SK-N-SH (cell line): ENCODE measurements around the gene CUL9. TPM values are rescaled to one million over a fixed set of nuclear protein-coding genes. Genes with fewer than 3 reads are reported as not detected.

Source experiments
- CTCF ChIA-PET: fragments of 300-600, 350-600 bp; formaldehyde crosslinking; extraction: SDS; loops from one replicate; lab custom pipeline; 2021; lab: Yijun Ruan, JAX
- POLR2A ChIA-PET: fragments of 350-600 bp; sonication (Branson Sonifier 250); formaldehyde crosslinking; extraction: SDS; loops from one replicate; lab custom pipeline; 2020; ENCODE audit warnings: antibody characterized with exemption, inconsistent platforms; lab: Yijun Ruan, JAX
- DNase-seq: peaks from one replicate; pipeline ENCODE4 v3.0.0; 2012
- H2AFZ ChIP-seq: fragments of 200-600 bp; sonication (generic); 2 replicates; pipeline ENCODE4 v1.8.1; 2016; ENCODE audit warnings: antibody characterized with exemption, mild to moderate bottlenecking, low read depth
- H3F3A ChIP-seq: fragments of 200-600 bp; sonication (generic); replicated peaks from 2 replicates; pipeline ENCODE3; 2016; ENCODE audit warnings: antibody characterized with exemption, mild to moderate bottlenecking; ENCODE audit not compliant: insufficient read depth
- H3K27ac ChIP-seq, 2 experiments: fragments of 200-500 bp in 1 of 2; fragments of 200-600 bp in 1 of 2; sonication (Bioruptor generic) in 1 of 2; sonication (generic), shearing (Covaris generic) in 1 of 2; 2 replicates each; pipeline versions ENCODE4 v1.5.1 to v1.6.1; 2014 to 2016; ENCODE audit warnings: low read depth in 2 of 2, inconsistent platforms in 1 of 2, low read length in 1 of 2, mild to moderate bottlenecking in 1 of 2, mixed read lengths in 1 of 2
- H3K27me3 ChIP-seq: fragments of 200-600 bp; sonication (generic), shearing (Covaris generic); 2 replicates; pipeline ENCODE4 v1.6.1; 2016; ENCODE audit warnings: mixed run types; ENCODE audit not compliant: insufficient read depth
- H3K36me3 ChIP-seq, 2 experiments: fragments of 200-500 bp in 1 of 2; fragments of 200-600 bp in 1 of 2; sonication (Bioruptor generic) in 1 of 2; sonication (generic) in 1 of 2; replicated peaks in 1 of 2; 2 replicates each; pipeline versions ENCODE3 to v1.5.1; 2014 to 2016; ENCODE audit warnings: low read length in 1 of 2, mild to moderate bottlenecking in 1 of 2; ENCODE audit not compliant: insufficient read depth in 2 of 2, control insufficient read depth in 1 of 2
- H3K4me1 ChIP-seq, 2 experiments: fragments of 200-500 bp in 1 of 2; fragments of 200-600 bp in 1 of 2; sonication (Bioruptor generic) in 1 of 2; sonication (generic), shearing (Covaris generic) in 1 of 2; 2 replicates each; pipeline versions ENCODE4 v1.5.1 to v1.6.1; 2014 to 2016; ENCODE audit warnings: low read depth in 1 of 2, low read length in 1 of 2, mixed run types in 1 of 2; ENCODE audit not compliant: insufficient read depth in 2 of 2, control insufficient read depth in 1 of 2
- H3K4me2 ChIP-seq: fragments of 200-600 bp; sonication (generic), shearing (Covaris generic); 2 replicates; pipeline ENCODE4 v1.6.1; 2017; ENCODE audit warnings: mixed run types
- H3K4me3 ChIP-seq, 2 experiments: fragments of 200-500 bp in 1 of 2; fragments of 200-600 bp in 1 of 2; sonication (Bioruptor generic) in 1 of 2; sonication (generic), shearing (Covaris generic) in 1 of 2; 2 replicates each; pipeline versions ENCODE4 v1.5.1 to v1.8.1; 2014 to 2016; ENCODE audit warnings: low read depth in 2 of 2, inconsistent platforms in 1 of 2, low read length in 1 of 2, mild to moderate bottlenecking in 1 of 2, mixed read lengths in 1 of 2, moderate library complexity in 1 of 2
- H3K79me2 ChIP-seq: fragments of 200-600 bp; sonication (generic); 2 replicates; pipeline ENCODE4 v1.8.1; 2017; ENCODE audit warnings: mild to moderate bottlenecking; ENCODE audit not compliant: insufficient read depth
- H3K9ac ChIP-seq: fragments of 200-600 bp; sonication (generic); 2 replicates; pipeline ENCODE4 v1.6.1; 2017; ENCODE audit warnings: mixed run types
- H3K9me2 ChIP-seq: fragments of 200-600 bp; sonication (generic); 2 replicates; pipeline ENCODE4 v1.6.1; 2017; ENCODE audit warnings: mixed run types
- H3K9me3 ChIP-seq: fragments of 200-600 bp; sonication (generic); 2 replicates; pipeline ENCODE4 v1.6.1; 2017; ENCODE audit warnings: mixed run types, mild to moderate bottlenecking, moderate library complexity
- H4K20me1 ChIP-seq: fragments of 200-600 bp; sonication (generic); 2 replicates; pipeline ENCODE4 v1.6.1; 2017; ENCODE audit warnings: mild to moderate bottlenecking, mixed run types; ENCODE audit not compliant: insufficient read depth
- ELF1 ChIP-seq: IDR thresholded peaks from 2 replicates; pipeline ENCODE4 v1.4.0; 2012
- FOSL2 ChIP-seq: IDR thresholded peaks from 2 replicates; pipeline ENCODE4 v1.4.0; 2012; ENCODE audit warnings: low read depth, mild to moderate bottlenecking, moderate library complexity, borderline replicate concordance
- FOXJ3 ChIP-seq: sonication (generic); formaldehyde crosslinking; IDR thresholded peaks from 2 replicates; pipeline ENCODE4 v1.5.1; 2020; ENCODE audit warnings: mild to moderate bottlenecking, missing genetic modification reagents
- FOXM1 ChIP-seq: IDR thresholded peaks from 2 replicates; pipeline ENCODE4 v1.4.0; 2012; ENCODE audit warnings: low read depth, mild to moderate bottlenecking
- GATA2 ChIP-seq: sonication (generic); formaldehyde crosslinking; IDR thresholded peaks from 2 replicates; pipeline ENCODE4 v1.5.0; 2020; ENCODE audit warnings: mild to moderate bottlenecking, missing genetic modification reagents
- JUND ChIP-seq: IDR thresholded peaks from 2 replicates; pipeline ENCODE4 v1.4.0; 2012
- MXI1 ChIP-seq: IDR thresholded peaks from 2 replicates; pipeline ENCODE4 v1.6.1; 2012; ENCODE audit warnings: mild to moderate bottlenecking, low read depth, low read length, improper control_type of control experiment
- NRF1 ChIP-seq: IDR thresholded peaks from 2 replicates; pipeline ENCODE4 v1.6.1; 2012; ENCODE audit warnings: low read depth, mild to moderate bottlenecking, low read length
- RCOR1 ChIP-seq: fragments of 150-350 bp; IDR thresholded peaks from 2 replicates; pipeline ENCODE4 v1.6.1; 2017; ENCODE audit warnings: antibody characterized with exemption, low read length
- RXRA ChIP-seq: IDR thresholded peaks from 2 replicates; pipeline ENCODE4 v1.4.0; 2012; ENCODE audit warnings: low read depth, mild to moderate bottlenecking, borderline replicate concordance
- WGBS: methylation state at CpG from one replicate; pipeline ENCODE4 v1.1.6; 2017; ENCODE audit warnings: low lambda C conversion rate; 5-methylcytosine and 5-hydroxymethylcytosine counted together
- polyA plus RNA-seq, 3 experiments: library from polyadenylated mRNA; depleted of rRNA; stranded (reverse); fragments of >200 nt; gene quantifications; 2 replicates each; pipeline ENCODE4 v1.2.3, GENCODE V29; 2012
- TF ChIP-seq, protein P1 (sequence below): IDR thresholded peaks from 2 replicates; pipeline ENCODE4 v1.4.0; 2012; ENCODE audit warnings: low read depth
- TF ChIP-seq, protein P2 (sequence below): IDR thresholded peaks from 2 replicates; pipeline ENCODE4; 2012
- TF ChIP-seq, protein P3 (sequence below): IDR thresholded peaks from 2 replicates; pipeline ENCODE4 v1.4.0; 2012; ENCODE audit warnings: low read depth, borderline replicate concordance

The CUL9 gene
- polyA plus RNA-seq, 1 of the 3 experiments (the other 2 are of a cell fraction): 37.7 TPM

DNA sequence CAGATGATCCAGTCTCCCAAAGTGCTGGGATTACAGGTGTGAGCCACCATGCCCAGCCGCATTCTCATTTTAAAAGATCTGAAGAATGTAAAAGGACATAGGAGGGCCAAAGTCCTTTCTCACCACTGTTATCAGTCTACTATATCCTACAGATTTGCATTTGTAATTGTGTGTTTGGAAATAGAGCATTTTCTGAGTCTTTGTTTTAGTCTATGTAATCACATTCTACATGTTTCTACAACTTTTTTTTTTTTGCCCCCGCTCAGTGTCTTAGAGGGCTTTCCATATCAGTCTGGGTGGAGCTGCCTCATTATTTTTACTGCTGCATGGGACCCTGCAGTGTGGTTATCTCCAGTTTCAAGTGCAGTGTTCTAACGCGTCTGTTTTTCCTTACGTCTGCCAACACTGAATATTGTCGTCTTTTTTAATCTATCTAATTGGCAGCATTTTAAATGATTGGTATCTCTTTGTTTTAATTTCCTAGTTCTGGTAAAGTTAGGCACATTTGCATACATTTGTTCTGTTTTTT, 7.8 kb downstream of the CUL9 start:
- H3K9me2 ChIP-seq: no peaks in the 10 kb centered on the region
- H4K20me1 ChIP-seq: no peaks in the 10 kb centered on the region
- no peaks in the 10 kb centered on the region for H3K27me3 ChIP-seq
- peaks cover 37 to 43% of the 10 kb centered on the region in 2 experiments for H3K36me3 ChIP-seq
- H3K9ac ChIP-seq: no peak overlapping the region
- ChIA-PET POLR2A (no interaction called here), CTCF (no interaction called here)
- 89% methylated on average over 6 of the region's 6 CpGs for WGBS
- H3F3A ChIP-seq: no peaks in the 10 kb centered on the region
- no peak overlapping the region for H3K4me3 ChIP-seq
- H3K9me3 ChIP-seq: no peaks in the 10 kb centered on the region
- no peaks in the 10 kb centered on the region for H3K4me1 ChIP-seq
- peaks cover 13% of the 10 kb centered on the region for H3K79me2 ChIP-seq
- no peak overlapping the region for H3K27ac ChIP-seq
- H3K4me2 ChIP-seq: no peak overlapping the region
- TF ChIP-seq ELF1 (no peak), JUND (no peak), GATA2 (CRISPR knock-in tag) (no peak), RXRA (no peak), MXI1 (no peak), NRF1 (no peak)
- TF ChIP-seq, protein P1, sequence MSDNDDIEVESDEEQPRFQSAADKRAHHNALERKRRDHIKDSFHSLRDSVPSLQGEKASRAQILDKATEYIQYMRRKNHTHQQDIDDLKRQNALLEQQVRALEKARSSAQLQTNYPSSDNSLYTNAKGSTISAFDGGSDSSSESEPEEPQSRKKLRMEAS: no peak
- H2AFZ ChIP-seq: no peak overlapping the region
- no peak for DNase-seq

DNA sequence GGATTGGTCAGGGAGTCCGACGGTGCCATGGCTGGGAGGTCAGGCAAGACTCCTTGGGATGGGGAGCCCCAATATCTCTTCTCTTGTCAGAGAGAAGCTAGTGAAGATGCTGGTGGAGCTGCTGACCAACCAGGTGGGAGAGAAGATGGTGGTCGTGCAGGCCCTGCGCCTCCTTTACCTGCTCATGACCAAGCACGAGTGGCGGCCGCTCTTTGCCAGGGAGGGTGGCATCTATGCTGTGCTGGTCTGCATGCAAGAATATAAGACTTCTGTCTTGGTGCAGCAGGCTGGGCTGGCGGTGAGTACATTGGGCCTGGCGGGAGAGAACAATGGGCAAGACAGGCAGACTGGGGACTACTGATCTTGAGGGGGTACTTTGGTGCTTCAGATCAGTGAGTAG, 10.9 kb downstream of the CUL9 start:
- Histone ChIP-seq H3K4me1 (no peaks in the 10 kb centered on the region), H3K27me3 (no peaks in the 10 kb centered on the region), H3K4me2 (no peak overlapping the region), H3F3A (no peaks in the 10 kb centered on the region), H3K36me3 (peaks cover 31 to 36% of the 10 kb centered on the region in 2 experiments), H3K27ac (no peak overlapping the region), H3K9ac (no peak overlapping the region), H3K9me2 (no peaks in the 10 kb centered on the region), H3K9me3 (no peaks in the 10 kb centered on the region), H3K79me2 (peaks cover 12% of the 10 kb centered on the region), H3K4me3 (no peak overlapping the region), H4K20me1 (no peaks in the 10 kb centered on the region), H2AFZ (no peak overlapping the region)
- CTCF ChIA-PET: no interaction called here
- DNase-seq: no peak
- WGBS: over 99% methylated on average over 9 of the region's 9 CpGs
- POLR2A ChIA-PET: no interaction called here
- TF ChIP-seq, protein P2, sequence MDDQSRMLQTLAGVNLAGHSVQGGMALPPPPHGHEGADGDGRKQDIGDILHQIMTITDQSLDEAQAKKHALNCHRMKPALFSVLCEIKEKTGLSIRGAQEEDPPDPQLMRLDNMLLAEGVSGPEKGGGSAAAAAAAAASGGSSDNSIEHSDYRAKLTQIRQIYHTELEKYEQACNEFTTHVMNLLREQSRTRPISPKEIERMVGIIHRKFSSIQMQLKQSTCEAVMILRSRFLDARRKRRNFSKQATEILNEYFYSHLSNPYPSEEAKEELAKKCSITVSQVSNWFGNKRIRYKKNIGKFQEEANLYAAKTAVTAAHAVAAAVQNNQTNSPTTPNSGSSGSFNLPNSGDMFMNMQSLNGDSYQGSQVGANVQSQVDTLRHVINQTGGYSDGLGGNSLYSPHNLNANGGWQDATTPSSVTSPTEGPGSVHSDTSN: no peak
- no peak for TF ChIP-seq FOSL2
- TF ChIP-seq ELF1: no peak

DNA sequence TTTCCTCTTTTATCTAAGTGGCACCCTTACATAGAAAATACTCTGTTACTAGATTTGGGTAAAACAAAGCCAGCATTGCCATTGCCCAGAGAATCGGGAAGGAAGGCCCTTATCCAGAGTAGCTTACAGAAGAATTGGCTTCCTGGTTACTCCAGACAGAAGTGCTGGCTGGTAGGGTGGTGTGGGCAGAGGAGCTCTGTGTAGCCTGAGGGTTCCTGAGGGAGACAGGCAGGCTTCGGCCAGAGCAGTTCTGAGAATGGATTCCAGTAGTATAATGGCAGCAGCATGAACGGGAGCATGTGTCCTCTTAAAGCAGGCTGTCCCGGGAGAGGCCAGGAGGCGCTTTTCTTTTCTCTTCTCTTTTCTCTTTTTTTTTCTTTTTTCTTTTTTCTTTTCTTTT, 11.9 kb downstream of the CUL9 start:
- Histone ChIP-seq H3K36me3 (peaks cover 29 to 36% of the 10 kb centered on the region in 2 experiments), H3K4me3 (no peak overlapping the region), H3F3A (no peaks in the 10 kb centered on the region), H3K4me1 (no peaks in the 10 kb centered on the region), H4K20me1 (no peaks in the 10 kb centered on the region), H3K27me3 (no peaks in the 10 kb centered on the region), H3K9ac (no peak overlapping the region), H3K27ac (no peak overlapping the region), H3K9me2 (no peaks in the 10 kb centered on the region), H2AFZ (no peak overlapping the region), H3K79me2 (peaks cover 8% of the 10 kb centered on the region), H3K9me3 (no peaks in the 10 kb centered on the region), H3K4me2 (no peak overlapping the region)
- peak; percentile 38 for DNase-seq
- POLR2A ChIA-PET: no interaction called here
- 83% methylated on average over 5 of the region's 5 CpGs for WGBS
- CTCF ChIA-PET: no interaction called here
- TF ChIP-seq JUND (no peak), RCOR1 (no peak), FOXM1 (no peak), RXRA (no peak), FOXJ3 (CRISPR knock-in tag) (no peak)
- TF ChIP-seq, protein P3, sequence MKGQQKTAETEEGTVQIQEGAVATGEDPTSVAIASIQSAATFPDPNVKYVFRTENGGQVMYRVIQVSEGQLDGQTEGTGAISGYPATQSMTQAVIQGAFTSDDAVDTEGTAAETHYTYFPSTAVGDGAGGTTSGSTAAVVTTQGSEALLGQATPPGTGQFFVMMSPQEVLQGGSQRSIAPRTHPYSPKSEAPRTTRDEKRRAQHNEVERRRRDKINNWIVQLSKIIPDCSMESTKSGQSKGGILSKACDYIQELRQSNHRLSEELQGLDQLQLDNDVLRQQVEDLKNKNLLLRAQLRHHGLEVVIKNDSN: no peak
